ENCODE results near the gene C1QTNF4.
A peak's percentile ranks its signal among the peaks of the same experiment; 100 is the strongest.
"Not testable (repeated sequence)": the region's sequence is repeated elsewhere in the genome, so short reads cannot be mapped to it uniquely, and the experiment has no call there.

The C1QTNF4 gene

DNA sequence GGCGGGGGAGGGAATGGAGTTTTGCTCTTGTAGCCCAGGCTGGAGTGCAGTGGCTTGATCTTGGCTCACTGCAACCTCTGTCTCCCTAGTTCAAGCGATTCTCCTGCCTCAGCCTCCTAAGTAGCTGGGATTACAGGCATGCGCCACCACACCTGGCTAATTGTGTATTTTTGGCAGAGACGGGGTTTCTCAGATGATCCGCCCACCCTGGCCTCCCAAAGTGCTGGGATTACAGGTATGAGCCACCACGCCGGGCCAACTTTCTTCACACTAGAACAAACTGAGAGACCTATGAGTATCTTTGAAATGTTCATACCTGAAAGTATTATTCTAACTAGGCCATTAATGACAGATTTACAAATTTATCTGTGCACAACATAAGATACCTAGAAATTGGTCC lies 47.9 kb downstream of the C1QTNF4 start:
- not testable (repeated sequence) for DNase-seq (ENCODE audit: low spot score in 2 of 2); H3K9me3 Mint-ChIP-seq; H3K27me3 Mint-ChIP-seq; H3K27ac Mint-ChIP-seq; H3K4me3 Mint-ChIP-seq; ATAC-seq (ENCODE audit: low read depth); H3K36me3 Mint-ChIP-seq
- H3K4me1 Mint-ChIP-seq = peaks cover 23% of the 10 kb centered on the region

DNA sequence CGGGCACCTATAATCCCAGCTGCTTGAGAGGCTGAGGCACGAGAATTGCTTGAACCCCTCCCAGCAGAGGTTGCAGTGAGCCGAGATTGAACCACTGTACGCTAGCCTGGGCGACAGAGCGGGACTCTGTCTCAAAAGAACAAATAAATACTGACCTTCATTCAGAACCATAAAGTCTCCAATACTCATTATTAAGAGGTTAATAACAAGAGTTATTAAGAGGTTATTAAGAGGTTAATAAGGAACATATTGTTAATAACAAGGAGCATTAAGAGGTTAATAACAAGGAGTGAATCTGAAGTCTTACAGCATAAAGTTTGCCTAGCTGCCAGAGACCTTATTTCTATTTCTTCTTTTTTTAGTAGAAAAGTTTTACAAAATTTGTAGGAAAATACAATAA lies 48.9 kb downstream of the C1QTNF4 start:
- Mint-ChIP-seq H3K27ac (no peak overlapping the region), H3K36me3 (peaks cover 7% of the 10 kb centered on the region), H3K27me3 (no peaks in the 10 kb centered on the region), H3K4me1 (peaks cover 28% of the 10 kb centered on the region), H3K9me3 (no peaks in the 10 kb centered on the region), H3K4me3 (no peak overlapping the region)
- no peak for ATAC-seq (ENCODE audit: low read depth)
- DNase-seq (ENCODE audit: low spot score in 2 of 2) = no peak

DNA sequence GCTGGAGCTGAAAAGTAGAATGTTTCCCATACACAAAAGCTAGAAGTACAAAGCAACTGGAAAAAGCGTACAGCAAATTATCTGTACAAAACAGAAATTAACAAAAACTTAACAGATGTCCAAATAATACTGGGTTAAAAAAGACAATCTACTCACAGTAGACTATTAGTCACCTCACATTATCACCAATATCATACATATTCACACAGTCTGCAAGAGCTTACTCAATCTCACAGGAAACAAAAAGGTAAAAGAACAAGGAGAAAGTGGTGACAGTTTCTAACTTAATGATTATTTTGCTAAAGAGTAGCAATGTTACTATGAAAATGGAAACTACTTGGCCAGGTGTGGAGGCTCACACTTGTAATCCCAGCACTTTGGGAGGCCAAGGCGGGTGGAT lies 53.1 kb downstream of the C1QTNF4 start:
- H3K9me3 Mint-ChIP-seq = peaks cover 1% of the 10 kb centered on the region
- peaks cover 8% of the 10 kb centered on the region for H3K36me3 Mint-ChIP-seq
- no peak for ATAC-seq (ENCODE audit: low read depth)
- DNase-seq (ENCODE audit: low spot score in 2 of 2) = no peak
- no peaks in the 10 kb centered on the region for H3K27me3 Mint-ChIP-seq
- H3K27ac Mint-ChIP-seq = peak overlapping the region; percentile 62
- peaks cover 30% of the 10 kb centered on the region for H3K4me1 Mint-ChIP-seq
- no peak overlapping the region for H3K4me3 Mint-ChIP-seq

DNA sequence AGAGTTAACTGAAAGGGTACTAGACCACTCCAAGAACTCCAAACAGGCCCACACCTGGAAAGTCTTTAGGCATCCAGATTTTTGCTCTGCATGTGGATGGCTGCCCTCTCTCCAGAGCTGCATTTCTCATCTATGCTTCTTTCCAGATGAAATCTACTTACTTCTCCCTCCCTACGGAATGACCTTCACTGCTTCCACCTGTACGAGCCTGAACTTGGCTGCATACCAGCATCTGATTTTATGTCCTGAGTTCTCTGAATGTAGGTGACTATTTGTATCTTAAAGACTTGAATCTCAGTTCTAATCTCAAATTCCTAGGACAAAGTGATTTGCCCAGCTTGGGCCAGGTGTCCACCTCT lies 54.6 kb downstream of the C1QTNF4 start:
- H3K27ac Mint-ChIP-seq = peak overlapping the region; percentile 8
- H3K9me3 Mint-ChIP-seq = peaks cover 1% of the 10 kb centered on the region
- H3K36me3 Mint-ChIP-seq = peaks cover 10% of the 10 kb centered on the region
- H3K4me1 Mint-ChIP-seq = peaks cover 30% of the 10 kb centered on the region
- no peak overlapping the region for H3K4me3 Mint-ChIP-seq
- DNase-seq (ENCODE audit: low spot score in 2 of 2) (no peak), ATAC-seq (ENCODE audit: low read depth) (no peak)
- H3K27me3 Mint-ChIP-seq = no peaks in the 10 kb centered on the region

Measured in memory B cell (primary cell).